PFSK-1 (cell line): ENCODE results near the gene CENPC.

Source experiments
- FOXP2 ChIP-seq: optimal IDR thresholded peaks from 2 replicates; pipeline ENCODE3; 2011; ENCODE audit warnings: borderline replicate concordance, control low read depth, inconsistent platforms; ENCODE audit not compliant: insufficient read depth; ENCODE audit errors: extremely low read length, extremely low read depth
- POLR2AphosphoS5 ChIP-seq: IDR thresholded peaks from 2 replicates; pipeline ENCODE4 v1.6.1; 2012; ENCODE audit warnings: low read depth, mild to moderate bottlenecking, control low read depth, low read length, moderate library complexity

GRCh38 chr4:67546971-67547370 lies 1.7 kb upstream of the CENPC start:
- TF ChIP-seq FOXP2 (no peak), POLR2AphosphoS5 (no peak)
